ENCODE results near the gene FAM120A. TPM values are rescaled to one million over a fixed set of nuclear protein-coding genes. Genes with fewer than 3 reads are reported as not detected.
A peak's percentile ranks its signal among the peaks of the same experiment; 100 is the strongest.

Gene FAM120A
- polyA plus RNA-seq, 1 experiment = 89.4 TPM

DNA sequence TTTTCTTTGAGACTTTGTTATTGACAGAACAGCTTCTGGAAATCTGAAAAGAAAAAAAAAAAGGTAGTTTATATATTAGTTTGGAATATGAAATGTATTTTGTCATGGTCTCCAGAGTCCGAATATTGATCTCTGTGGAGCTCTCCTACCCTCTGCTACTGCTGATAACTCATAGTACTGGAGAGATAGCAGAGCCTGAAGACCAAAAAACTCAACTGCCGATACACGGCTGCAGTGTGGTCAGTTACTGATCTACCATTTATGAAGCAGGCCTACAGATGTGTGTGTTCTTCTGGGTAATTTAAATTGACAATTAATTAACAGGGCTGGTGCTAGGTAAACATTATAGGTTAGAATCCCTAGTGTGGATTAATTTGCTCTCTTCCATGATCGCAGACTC, 3.8 kb upstream of the FAM120A start:
- CTCF ChIA-PET = no interaction called here
- TF ChIP-seq, protein P1, sequence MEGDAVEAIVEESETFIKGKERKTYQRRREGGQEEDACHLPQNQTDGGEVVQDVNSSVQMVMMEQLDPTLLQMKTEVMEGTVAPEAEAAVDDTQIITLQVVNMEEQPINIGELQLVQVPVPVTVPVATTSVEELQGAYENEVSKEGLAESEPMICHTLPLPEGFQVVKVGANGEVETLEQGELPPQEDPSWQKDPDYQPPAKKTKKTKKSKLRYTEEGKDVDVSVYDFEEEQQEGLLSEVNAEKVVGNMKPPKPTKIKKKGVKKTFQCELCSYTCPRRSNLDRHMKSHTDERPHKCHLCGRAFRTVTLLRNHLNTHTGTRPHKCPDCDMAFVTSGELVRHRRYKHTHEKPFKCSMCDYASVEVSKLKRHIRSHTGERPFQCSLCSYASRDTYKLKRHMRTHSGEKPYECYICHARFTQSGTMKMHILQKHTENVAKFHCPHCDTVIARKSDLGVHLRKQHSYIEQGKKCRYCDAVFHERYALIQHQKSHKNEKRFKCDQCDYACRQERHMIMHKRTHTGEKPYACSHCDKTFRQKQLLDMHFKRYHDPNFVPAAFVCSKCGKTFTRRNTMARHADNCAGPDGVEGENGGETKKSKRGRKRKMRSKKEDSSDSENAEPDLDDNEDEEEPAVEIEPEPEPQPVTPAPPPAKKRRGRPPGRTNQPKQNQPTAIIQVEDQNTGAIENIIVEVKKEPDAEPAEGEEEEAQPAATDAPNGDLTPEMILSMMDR (IDR thresholded peaks at IDR 0.05; ENCODE audit: insufficient read depth, low read depth, low read length) = no peak
- Histone ChIP-seq H3K36me3 (ENCODE audit: control insufficient read depth, insufficient read depth, low read length) (peaks cover 11% of the 10 kb centered on the region), H3K4me3 (ENCODE audit: low read depth, low read length) (no peak overlapping the region), H3K27me3 (ENCODE audit: control insufficient read depth, insufficient read depth, low read length) (no peaks in the 10 kb centered on the region)
- DNase-seq (ENCODE audit: low read depth) = no peak
- POLR2A ChIA-PET = no interaction called here

DNA sequence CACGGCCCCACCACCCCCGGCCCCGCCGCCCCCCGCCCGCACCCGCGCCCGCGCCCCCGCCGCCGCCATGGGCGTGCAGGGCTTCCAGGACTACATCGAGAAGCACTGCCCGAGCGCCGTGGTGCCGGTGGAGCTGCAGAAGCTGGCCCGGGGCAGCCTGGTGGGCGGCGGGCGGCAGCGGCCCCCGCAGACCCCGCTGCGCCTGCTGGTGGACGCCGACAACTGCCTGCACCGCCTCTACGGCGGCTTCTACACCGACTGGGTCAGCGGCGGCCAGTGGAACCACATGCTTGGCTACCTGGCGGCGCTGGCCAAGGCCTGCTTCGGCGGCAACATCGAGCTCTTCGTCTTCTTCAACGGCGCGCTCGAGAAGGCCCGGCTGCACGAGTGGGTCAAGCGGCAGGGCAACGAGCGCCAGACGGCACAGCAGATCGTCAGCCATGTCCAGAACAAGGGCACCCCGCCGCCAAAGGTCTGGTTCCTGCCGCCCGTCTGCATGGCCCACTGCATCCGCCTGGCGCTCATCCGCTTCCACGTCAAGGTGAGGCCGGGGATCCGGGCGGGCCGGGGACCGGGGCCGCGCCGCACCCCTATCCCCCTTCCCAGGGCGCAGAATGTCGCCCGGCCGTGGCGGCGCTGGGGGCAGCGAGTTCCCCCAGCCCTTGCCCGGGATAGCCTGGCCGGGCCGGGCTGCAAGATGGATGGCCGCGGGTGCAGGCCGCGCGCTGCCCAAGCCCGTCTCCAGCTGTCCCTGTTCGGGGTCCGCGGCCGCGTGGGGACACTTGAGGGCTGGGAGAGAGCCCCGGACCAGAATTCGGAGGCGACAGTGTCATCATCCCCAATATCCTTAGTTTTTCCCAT, 594 bp downstream of the FAM120A start:
- Histone ChIP-seq H3K27me3 (ENCODE audit: control insufficient read depth, insufficient read depth, low read length) (no peaks in the 10 kb centered on the region), H3K36me3 (ENCODE audit: control insufficient read depth, insufficient read depth, low read length) (peaks cover 6% of the 10 kb centered on the region), H3K4me3 (ENCODE audit: low read depth, low read length) (peak overlapping the region; percentile 90)
- DNase-seq (ENCODE audit: low read depth) = no peak
- ChIA-PET CTCF (interaction anchor here (1.2 to 1.9 kb wide), 2 partner anchors 11 to 115 kb away, joined by 4 to 8 read pairs; no protein-coding TSS in a partner anchor), POLR2A (no interaction called here)
- TF ChIP-seq, protein P1 (IDR thresholded peaks at IDR 0.05; ENCODE audit: insufficient read depth, low read depth, low read length) = no peak

DNA sequence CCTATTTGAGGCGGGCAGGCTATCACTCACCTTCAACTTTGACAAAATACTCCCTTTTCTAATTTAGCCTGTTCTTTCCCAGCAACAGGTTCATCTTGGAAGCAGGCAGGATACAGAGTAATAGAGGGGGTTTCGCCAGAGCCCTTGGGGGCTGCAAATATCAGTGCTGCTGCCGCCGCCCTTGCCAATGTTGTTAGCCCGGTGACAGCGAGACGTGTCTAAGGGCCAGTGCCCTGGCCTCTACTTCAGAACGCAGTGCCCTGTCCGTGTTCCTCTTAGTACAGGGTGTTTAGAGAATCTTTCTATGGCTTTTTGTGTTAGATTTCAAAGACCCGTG, 1.2 kb downstream of the FAM120A start:
- H3K4me3 ChIP-seq (ENCODE audit: low read depth, low read length) = peak overlapping the region; percentile 90
- peaks cover 3% of the 10 kb centered on the region; the same call in 1 of the 2 replicates for H3K36me3 ChIP-seq (ENCODE audit: control insufficient read depth, insufficient read depth, low read length)
- no peaks in the 10 kb centered on the region for H3K27me3 ChIP-seq (ENCODE audit: control insufficient read depth, insufficient read depth, low read length)
- ChIA-PET POLR2A (no interaction called here), CTCF (interaction anchor here (1.9 kb wide), 1 partner anchor 114 kb away, joined by 8 read pairs; no protein-coding TSS in a partner anchor)
- no peak for DNase-seq (ENCODE audit: low read depth)
- TF ChIP-seq, protein P1 (IDR thresholded peaks at IDR 0.05; ENCODE audit: insufficient read depth, low read depth, low read length) = no peak

DNA sequence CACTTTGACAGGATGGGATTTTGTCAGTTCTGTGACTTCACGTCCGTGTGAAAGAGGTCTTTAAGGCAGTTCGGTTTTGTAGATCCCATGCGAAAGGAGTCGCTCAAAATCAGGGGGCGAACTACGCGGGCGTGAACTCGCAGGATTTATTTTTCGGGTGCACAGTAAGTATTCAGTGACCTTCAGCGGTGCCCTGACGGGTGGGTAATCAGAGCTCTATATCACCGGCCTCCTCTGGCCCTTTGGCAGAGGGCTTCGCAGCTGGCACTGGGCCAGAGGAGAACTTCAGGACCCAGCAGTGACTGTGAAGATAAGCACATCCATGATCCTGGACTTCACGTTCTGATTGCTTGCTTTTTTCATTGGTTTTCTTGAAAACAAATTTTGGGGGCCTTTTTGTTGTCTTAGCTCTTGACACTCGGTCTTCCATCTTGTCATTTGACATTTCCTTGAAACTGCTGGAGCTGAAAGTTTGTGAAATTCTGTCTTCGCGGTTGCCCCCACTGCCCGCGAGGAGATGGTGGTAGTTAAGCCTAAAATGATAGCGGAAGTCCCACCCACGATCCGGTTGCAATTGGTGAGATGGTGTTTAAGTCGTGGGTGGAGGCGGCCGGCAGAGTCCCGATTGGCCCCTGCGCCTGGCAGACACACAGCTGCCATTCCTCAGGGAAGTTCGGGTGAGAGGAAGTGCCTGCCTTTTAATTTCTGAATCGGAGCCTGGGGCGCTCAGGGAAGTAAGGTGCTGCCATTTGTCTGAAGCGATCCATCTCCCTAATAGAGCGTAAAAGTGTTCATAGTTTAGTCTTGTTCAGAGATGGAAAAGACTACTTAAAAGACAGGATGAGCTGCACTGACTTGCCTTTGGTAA, 1.8 kb downstream of the FAM120A start, which contains the start of gene FAM120AOS:
Gene FAM120AOS (minus strand): TSS at position 535 of the 868 bp plus-strand sequence. CDS start 872 bp downstream, outside the sequence.
- H3K4me3 ChIP-seq (ENCODE audit: low read depth, low read length) = peak within 1 kb of the TSS; percentile 90
- peak; percentile 77 for DNase-seq (ENCODE audit: low read depth)
- ChIA-PET CTCF (interaction anchor here (0.7 to 2.1 kb wide), 4 partner anchors 10 to 113 kb away, joined by 3 to 8 read pairs (median 4); no protein-coding TSS in a partner anchor), POLR2A (interaction anchor here (0.5 to 0.6 kb wide), 2 partner anchors 56 to 732 kb away, joined by 4 read pairs; no protein-coding TSS in a partner anchor)
- H3K36me3 ChIP-seq (ENCODE audit: control insufficient read depth, insufficient read depth, low read length) = no peaks in the 10 kb centered on the region
- H3K27me3 ChIP-seq (ENCODE audit: control insufficient read depth, insufficient read depth, low read length) = no peaks in the 10 kb centered on the region
- TF ChIP-seq, protein P1 (IDR thresholded peaks at IDR 0.05; ENCODE audit: insufficient read depth, low read depth, low read length) = no peak

DNA sequence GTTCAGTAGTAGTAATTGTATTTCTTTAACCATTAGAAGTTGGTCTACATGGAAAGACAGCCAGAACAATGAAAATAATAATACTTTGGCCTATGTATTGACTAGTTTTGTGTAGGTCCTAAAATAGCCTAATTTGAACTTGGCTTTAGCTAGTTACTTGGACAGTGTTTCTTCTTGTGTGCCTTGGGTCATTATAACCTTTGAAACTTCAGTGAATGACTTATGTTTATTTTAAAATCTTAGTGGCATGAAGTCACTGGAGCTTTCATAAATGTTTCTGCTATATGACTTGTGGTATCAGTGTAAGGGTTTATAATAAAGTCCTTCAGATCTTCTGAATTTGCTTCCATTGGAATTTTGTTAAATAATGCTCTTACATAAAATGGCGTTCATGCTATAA, 4.5 kb downstream of the FAM120A start:
- H3K36me3 ChIP-seq (ENCODE audit: control insufficient read depth, insufficient read depth, low read length) = no peaks in the 10 kb centered on the region
- no peaks in the 10 kb centered on the region for H3K27me3 ChIP-seq (ENCODE audit: control insufficient read depth, insufficient read depth, low read length)
- CTCF ChIA-PET = no interaction called here
- POLR2A ChIA-PET = interaction anchor here (0.5 kb wide), 1 partner anchor 13 kb away, joined by 3 read pairs; no protein-coding TSS in a partner anchor
- DNase-seq (ENCODE audit: low read depth) = no peak
- no peak overlapping the region for H3K4me3 ChIP-seq (ENCODE audit: low read depth, low read length)
- TF ChIP-seq, protein P1 (IDR thresholded peaks at IDR 0.05; ENCODE audit: insufficient read depth, low read depth, low read length) = no peak
